GM18526 (cell line): ENCODE results near the gene ADIG.

Source experiments
- POLR2A ChIP-seq: IDR thresholded peaks from 3 replicates; pipeline ENCODE4 v1.6.1; 2011; ENCODE audit not compliant: insufficient read length; ENCODE audit errors: extremely low read depth

ADIG gene

DNA sequence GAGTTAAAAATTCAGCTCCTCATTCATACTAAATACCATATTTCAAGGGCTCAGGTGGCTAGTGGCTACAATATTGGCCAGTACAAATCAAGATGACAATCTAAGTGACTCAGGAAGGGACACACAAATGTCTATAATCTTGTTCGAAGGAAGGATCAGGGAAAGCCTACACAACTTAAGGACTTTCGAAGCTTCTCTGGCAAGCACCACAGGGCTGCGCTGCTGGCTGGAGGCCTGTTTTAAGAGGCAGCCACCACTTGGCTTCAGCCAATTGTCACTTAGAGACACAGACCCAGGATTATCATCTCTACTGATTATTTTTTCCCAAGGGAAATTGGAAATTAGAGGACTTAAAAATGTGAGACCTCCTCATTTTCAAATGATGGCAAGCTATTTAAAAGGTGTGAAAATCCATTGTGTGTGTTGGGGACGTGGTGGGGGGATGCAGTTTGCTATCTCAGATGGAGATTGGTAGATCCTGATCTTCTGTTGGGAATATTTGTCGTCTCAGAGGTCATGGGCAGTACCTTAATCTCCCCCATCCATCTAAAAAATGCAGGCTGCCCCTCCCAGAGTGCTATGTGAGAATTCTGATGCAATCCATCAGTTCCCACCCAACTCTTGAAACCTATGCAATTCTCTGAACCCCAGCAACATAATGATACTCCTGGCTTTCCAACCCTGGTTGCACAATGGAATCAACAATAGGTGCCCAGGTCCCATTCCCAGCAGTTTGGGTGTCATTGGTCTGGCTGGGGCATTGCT is 31.9 kb downstream of the ADIG start:
- TF ChIP-seq POLR2A = no peak

DNA sequence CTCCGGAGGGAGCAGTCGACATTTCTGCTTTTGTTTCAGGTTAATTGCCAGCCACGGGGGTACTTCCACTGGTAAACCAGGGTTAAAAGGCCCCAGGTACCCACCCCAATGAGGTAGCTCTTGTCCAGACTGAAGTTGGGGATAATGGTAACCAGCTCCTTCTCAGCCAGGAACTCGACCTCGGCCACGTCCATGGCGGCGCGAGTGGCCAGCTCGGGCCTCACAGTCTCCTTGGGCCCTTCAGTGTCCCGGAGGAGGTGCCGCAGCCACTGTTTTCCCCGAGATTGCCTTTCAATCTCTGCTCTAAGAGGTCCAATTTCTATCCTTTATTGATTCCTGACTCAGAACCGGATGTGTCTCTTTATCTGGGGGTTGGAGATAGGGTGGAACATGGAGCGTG is 34.3 kb downstream of the ADIG start:
- no peak for TF ChIP-seq POLR2A

DNA sequence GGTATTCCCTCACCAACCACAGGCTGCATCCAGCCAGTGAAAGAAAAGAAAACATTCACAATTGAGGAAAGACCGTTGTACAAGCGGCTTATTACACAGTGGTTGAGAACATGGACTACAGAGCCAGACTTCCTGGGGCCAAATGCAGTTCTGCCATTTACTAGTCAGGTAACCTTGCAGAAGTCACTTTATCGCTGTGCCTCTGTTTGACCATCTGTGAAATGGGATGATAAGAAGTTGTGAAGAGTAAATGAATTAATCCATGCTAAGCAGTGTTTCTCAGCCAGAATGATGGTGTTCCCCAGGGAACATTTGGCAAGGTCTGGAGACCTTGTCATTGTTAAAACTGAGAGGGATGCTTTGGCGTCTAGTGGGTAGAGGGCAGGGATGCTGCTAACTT is 35.5 kb downstream of the ADIG start:
- no peak for TF ChIP-seq POLR2A

DNA sequence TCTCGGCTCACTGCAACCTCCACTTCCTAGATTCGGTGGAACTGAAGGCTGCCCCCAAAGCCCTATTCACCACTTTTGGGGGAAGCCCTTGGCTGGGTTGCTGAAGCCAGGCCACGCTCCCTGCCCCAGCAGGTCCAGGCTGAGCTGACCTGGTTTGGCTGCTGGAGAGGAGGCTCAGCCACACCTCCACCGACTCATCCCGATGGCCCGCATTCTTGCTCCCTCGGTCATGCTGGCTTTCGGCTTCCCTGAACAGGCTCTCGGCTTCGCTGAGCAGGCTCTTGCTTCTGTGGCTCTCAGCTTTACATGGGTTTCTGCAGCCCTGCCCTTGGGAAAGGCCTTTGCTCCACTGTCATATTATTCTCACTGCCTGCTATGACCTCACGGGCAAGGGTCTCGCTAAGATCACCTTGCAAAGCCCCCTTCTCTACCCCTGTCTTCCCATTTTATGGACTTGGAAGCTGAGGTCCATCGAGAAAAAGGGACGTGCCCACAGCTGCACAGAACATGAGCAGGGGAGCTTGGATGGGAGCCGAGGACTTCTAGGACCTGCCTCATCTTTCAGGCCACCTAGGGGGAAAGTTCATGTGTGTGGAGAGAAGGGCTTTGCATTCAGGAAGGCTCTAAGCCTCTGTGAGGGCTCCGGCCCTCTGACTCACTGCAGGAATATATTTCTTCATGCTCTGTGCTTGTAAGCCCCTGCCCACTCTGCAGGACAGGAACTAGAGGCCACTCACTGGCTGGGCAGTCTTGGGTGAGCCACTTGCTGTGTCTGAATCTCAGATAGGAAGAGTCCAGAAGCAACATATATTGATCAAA is 36.2 kb downstream of the ADIG start:
- no peak for TF ChIP-seq POLR2A

DNA sequence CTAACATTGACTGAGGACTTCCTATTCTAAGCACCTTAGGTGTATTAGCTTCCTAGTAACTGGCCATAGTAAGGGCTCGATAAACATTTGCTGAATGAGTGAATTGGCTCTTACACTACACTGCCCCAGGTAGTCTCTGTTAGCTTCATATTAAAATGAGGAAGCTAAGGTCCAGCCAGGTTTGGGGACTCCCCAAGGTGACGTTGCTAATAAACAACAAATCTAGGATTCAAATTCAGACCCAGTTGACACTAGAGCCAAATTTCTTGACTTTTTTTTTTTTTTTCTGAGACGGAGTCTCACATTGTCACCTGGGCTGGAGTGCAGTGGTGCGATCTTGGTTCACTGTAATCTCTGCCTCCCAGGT is 36.8 kb downstream of the ADIG start:
- no peak for TF ChIP-seq POLR2A

DNA sequence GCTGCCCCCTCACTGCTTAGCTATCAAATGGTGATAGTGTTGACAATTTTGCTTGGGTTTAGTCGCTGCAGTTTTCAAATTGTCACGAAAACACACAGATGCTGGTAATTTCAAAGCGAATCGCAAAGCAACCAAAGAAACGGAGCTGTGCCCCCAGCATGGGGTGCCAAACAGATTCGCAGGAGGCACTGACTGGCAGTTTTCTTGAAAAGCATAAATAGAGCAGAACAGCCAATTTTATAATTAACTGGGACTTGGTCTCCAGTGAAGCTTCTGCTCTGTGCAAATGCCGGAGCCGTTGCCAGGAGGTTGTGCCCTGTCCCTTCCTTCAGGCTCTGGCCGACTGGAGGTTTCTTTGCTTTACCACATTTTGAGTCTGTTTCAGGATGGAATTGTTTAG is 39.4 kb downstream of the ADIG start:
- TF ChIP-seq POLR2A = no peak

DNA sequence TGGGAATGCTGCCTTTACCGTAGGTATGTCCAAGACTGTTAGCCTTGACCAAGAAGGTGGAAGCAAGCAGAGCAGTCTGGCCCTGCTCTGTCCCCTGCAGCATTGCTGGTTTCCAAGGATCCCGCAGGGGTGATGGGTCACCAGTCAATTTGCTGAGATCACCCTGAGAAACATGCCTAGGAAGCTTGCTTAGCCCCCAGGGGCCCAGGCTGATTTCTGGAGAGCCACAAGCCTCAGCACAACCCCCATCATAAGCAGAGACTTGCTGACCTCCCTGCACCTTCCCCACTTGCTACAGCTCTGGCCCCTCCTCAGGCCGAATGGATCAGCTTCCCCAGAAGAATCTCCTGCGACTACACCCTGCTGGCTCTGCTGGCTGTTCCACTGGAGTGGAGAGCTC is 42.1 kb downstream of the ADIG start:
- no peak for TF ChIP-seq POLR2A

DNA sequence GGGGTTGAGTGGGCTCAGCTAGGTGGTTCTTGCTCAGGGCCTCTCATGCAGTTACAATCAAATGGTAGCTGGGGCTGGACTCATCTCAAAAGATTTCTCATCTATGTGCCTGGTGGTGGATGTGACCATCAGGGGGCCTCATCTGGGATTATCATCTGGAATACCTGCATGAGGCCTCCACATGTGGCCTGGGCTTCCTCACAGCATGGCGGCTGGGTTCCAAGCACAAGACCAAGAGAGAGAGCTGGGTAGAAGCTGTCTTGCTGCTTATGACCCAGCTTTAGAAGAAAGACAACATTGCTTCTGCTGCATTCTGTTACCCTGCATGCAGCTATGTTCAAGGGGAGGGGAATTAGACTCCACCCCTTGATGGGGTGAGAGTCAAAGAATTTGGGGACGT is 43.1 kb downstream of the ADIG start:
- no peak for TF ChIP-seq POLR2A

DNA sequence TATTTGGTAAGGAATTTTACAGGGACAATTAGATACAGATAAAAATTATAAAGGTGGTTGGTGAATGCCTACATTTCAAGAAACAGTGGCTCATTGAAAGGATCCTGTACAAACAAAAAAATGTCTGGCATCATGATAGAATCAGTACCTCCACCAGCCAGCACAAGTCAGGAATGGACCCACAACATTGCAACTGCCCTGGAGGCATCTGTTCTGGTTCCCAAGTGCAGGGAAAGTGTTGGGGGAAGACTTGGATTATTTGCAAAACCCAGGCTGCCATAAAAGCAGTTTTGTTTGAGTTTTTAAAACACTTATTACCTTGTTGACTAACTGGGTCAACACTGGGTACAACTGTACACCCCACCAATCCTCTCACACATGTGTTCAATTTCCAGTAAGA is 44.9 kb downstream of the ADIG start:
- no peak for TF ChIP-seq POLR2A

DNA sequence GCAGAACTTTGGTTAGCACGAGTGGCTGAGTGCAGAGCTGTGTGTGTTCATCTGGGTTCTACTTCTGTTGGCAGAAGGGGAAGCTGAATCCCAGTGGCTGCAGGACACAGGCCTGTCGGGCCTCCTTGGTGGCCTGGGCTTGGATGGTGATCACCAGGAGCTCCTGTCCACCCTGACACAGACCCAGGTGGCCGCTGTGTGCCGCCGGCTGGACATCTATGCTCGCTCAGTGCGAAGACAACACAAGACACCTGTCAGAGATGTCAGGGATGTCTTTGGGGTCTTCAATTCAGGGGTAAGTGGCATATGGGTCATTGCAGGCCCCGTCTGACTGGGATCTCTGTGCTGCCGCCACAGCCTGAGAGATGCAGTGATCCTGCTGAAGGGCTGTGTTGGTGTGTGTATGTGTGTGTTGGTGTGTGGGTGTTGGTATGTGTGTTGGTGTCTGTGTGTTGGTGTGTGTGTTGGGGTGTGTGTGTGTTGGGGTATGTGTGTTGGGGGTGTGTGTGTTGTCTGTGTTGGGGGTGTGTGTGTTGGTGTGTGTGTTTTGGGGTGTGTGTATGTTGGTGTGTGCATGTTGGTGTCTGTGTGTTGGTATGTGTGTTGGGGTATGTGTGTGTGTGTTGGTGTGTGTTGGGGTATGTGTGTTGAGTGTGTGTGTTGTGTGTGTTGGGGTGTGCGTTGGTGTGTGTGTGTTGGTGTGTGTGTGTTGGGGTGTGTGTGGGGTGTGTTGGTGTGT is 46.1 kb downstream of the ADIG start:
- TF ChIP-seq POLR2A = no peak

DNA sequence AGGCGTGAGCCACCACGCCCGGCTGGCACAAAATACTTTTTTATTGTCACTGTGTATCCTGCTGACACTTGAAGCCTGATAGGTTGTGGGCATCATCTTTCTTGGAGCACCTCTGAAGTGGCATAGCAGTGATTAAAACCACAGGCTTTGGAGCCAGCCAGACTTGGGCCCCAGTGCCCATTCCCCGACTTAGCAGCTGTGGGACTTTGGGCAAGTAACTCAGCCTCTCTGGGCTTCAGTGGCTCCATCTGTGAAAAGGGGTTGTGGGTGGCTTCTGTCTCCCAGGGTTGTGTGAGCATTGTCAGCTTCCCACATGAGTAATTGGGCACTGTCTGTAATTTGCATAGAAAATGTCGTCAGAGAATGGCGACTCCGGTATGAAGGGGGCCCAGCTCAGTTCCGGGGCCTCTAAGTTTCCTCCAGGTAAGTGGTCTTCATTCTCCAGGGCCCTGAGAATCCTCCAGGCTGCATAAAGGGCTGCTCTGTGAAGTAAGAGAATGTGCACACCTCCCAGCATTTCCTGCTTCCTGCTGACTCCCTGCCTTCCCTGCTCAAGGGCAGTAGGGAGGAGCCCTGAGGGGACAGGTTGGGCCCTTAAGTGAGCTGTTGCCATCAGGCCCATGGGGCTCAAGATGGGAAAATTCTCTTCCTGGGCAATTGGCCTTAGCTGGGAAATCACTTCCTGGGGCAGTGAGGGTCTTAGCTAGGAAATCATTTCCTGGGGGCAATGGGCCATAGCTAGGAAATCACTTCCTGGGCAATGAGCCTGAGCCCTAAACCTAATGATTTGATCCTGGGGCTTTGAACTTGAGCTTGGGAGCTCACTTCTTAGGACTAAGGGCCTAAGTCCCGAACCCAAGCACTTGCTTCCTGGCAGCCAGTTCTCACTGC is 47.8 kb downstream of the ADIG start:
- no peak for TF ChIP-seq POLR2A

DNA sequence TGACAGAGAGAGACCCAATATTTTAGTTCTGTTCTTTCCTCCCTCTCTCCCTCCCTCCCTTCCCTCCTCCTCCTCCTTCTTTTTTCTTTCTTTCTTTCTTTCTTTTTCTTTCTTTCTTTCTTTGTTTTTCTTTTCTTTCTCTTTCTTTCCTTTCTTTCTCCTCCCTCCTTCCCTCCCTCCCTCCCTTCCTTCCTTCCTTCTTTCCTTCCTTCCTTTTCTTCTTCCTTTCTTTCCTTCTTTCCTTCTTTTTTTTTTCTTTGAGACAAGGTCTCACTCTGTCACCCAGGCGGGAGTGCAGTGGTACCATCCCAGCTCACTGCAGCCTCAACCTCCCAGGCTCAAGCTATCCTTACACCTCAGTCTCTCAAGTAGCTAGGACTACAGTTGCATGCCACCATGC is 49.0 kb downstream of the ADIG start:
- no peak for TF ChIP-seq POLR2A

DNA sequence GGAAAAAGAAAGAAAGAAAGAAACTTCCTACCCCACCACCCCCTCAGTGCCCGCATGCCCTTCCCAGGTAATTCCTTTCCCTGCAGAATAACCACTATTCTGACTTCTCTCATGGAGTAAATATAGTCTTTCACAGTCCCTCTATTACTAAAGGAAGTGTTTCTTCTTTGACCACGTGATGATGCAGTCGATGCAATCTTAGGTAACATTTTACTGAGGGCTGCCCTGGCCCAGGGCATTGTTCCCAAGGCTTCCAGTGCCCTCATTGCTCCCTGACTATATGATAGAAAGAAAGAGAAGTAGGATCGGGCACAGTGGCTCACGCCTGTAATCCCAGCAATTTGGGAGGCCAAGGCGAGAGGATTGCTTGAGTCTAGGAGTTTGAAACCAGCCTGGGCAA is 49.7 kb downstream of the ADIG start:
- no peak for TF ChIP-seq POLR2A

DNA sequence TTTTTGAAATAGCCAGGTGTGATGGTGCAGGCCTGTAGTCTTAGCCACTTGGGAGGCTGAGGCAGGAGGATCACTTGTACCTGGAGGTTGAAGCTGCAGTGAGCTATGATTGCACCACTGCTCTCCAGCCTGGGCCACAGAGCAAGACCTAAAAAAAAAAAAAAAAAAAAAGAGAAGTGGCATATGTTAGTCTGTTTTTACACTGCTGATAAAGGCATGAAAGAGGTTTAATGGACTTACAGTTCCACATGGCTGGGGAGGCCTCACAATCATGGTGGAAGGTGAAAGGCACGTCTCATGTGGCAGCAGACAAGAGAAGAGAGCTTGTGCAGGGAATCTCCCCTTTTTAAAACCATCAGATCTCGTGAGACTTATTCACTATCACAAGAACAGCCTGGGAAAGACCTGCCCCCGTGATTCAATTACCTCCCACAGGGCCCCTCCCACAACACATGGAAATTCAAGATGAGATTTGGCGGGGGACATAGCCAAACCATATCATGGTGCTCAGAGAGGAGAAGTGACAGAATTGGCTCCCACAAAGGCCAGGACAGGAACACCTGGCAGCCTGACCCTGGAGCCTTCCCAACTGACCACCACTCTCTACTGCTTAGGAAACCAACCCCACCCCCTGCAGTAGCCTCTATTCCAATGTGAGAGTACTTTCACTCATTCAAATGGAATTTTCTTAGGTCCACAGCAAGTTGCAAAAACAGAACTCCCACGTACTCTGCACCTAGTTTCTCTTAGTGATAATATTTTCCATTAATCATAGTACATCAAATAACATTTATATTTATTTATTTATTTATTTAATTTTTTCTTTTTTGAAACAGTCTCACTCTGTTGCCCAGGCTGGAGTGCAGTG is 50.4 kb downstream of the ADIG start:
- TF ChIP-seq POLR2A = no peak
